ENCODE data around the gene LARP1. TPM values are rescaled to one million over a fixed set of nuclear protein-coding genes. Genes with fewer than 3 reads are reported as not detected.

LARP1 gene
- total and polyA plus RNA-seq, 9 of the 15 experiments (the other 6 are each of a cell fraction or from before 2014, with no cell fraction given), result 22.6 to 300 (median 92.0) TPM

DNA sequence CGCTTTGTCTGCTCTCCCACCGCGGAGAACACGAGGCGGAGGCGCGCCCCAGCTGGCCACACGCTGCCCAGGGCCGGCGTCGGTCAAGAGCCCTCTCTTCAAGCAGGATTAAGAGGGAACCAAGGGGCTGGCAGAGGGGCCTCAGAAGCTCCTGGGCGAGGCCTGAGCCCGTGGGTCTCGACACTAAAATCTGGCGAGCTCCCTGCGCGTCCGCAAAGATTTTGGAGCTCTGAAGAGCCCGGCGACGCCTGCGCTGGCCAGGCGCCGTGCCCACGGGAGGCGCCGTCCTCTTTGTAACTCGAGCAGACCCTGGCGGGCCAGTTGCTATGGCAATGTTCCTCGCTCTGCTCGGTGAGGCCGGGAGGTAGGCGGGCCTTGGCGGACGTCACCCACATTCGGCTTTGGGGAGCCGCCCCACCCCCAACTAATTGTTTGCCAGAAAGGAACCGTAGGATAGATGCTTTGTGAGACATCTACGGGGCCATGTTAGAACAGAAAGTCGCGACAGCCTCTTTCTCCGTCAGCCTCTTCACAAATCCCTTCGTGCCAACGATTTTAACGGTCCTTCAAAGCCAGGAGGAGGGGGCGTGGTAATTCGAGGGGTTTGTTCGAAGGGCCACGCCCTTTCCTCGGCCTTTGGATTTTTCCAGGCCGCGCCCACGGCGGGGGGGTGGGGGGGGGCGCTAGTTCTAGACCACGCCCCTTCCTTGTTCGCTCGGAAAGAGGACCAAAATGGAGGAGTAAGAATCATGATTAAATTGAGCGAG is 102.5 kb downstream of the LARP1 start (continued):
- TF ChIP-seq CBFA2T2 (conservative IDR thresholded peaks at IDR 0.05), result no peak
- TF ChIP-seq CEBPB (tag; IDR thresholded peaks at IDR 0.05), result no peak
- no peak for TF ChIP-seq POU5F1 (IDR thresholded peaks at IDR 0.05; ENCODE audit: borderline replicate concordance, low read depth, low read length, partially characterized antibody)
- TF ChIP-seq MEF2A (IDR thresholded peaks at IDR 0.05; ENCODE audit: control insufficient read depth, low read depth, low read length), result no peak
- no peak for TF ChIP-seq TAF15 (IDR thresholded peaks at IDR 0.05; ENCODE audit: low read depth, low read length)
- no peak for TF ChIP-seq LARP7 (IDR thresholded peaks at IDR 0.05)
- TF ChIP-seq, protein P1, sequence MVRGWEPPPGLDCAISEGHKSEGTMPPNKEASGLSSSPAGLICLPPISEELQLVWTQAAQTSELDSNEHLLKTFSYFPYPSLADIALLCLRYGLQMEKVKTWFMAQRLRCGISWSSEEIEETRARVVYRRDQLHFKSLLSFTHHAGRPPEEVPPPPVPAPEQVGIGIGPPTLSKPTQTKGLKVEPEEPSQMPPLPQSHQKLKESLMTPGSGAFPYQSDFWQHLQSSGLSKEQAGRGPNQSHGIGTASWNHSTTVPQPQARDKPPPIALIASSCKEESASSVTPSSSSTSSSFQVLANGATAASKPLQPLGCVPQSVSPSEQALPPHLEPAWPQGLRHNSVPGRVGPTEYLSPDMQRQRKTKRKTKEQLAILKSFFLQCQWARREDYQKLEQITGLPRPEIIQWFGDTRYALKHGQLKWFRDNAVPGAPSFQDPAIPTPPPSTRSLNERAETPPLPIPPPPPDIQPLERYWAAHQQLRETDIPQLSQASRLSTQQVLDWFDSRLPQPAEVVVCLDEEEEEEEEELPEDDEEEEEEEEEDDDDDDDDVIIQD (CRISPR knock-in tag; IDR thresholded peaks at IDR 0.05), result no peak
- TF ChIP-seq, protein P2, sequence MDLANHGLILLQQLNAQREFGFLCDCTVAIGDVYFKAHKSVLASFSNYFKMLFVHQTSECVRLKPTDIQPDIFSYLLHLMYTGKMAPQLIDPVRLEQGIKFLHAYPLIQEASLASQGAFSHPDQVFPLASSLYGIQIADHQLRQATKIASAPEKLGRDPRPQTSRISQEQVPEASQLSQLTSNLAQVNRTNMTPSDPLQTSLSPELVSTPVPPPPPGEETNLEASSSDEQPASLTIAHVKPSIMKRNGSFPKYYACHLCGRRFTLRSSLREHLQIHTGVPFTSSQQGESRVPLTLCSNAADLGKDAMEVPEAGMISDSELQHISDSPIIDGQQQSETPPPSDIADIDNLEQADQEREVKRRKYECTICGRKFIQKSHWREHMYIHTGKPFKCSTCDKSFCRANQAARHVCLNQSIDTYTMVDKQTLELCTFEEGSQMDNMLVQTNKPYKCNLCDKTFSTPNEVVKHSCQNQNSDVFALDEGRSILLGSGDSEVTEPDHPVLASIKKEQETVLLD (IDR thresholded peaks at IDR 0.05), result peak; percentile 71
- TF ChIP-seq SP2 (IDR thresholded peaks at IDR 0.05; ENCODE audit: extremely low read depth, low read depth, low read length, poor library complexity, severe bottlenecking), result no peak
- TF ChIP-seq E2F6 (IDR thresholded peaks at IDR 0.05; ENCODE audit: borderline replicate concordance in 1 of 2, extremely low read depth in 1 of 2, insufficient read depth in 1 of 2, insufficient read length in 1 of 2, low read depth in 1 of 2, low read length in 1 of 2, poor library complexity in 1 of 2, severe bottlenecking in 1 of 2), result peak; percentile 87 to 94
- TF ChIP-seq RBM25 (IDR thresholded peaks at IDR 0.05; ENCODE audit: low read depth, low read length, severe bottlenecking), result no peak
- TF ChIP-seq MAFG (tag; conservative IDR thresholded peaks at IDR 0.05), result no peak
- TF ChIP-seq TEAD1 (CRISPR knock-in tag; IDR thresholded peaks at IDR 0.05), result no peak
- TF ChIP-seq ZBTB33 (CRISPR knock-in tag; IDR thresholded peaks at IDR 0.05), result peak; percentile 23; the same call in 1 of the 2 replicates
- TF ChIP-seq ARID2 (IDR thresholded peaks at IDR 0.05), result no peak
- TF ChIP-seq TFAP4 (CRISPR knock-in tag; IDR thresholded peaks at IDR 0.05; ENCODE audit: borderline replicate concordance), result peak; percentile 97
- no peak for TF ChIP-seq SP1 (CRISPR knock-in tag; IDR thresholded peaks at IDR 0.05)
- peak; percentile 80; the same call in 1 of the 2 replicates for TF ChIP-seq HDAC8 (tag; IDR thresholded peaks at IDR 0.05)
- no peak for TF ChIP-seq ZEB2 (IDR thresholded peaks at IDR 0.05)
